VCaP (cell line): ENCODE data around the gene SH3YL1.

Experiments used
- H3K27ac ChIP-seq: fragments of 450-650 bp; 2 replicates; pipeline ENCODE4 v1.5.1; 2017
- CTCF ChIP-seq: fragments of 450-650 bp; conservative IDR thresholded peaks from 2 replicates; pipeline ENCODE4 v1.5.1; 2017; ENCODE audit warnings: mild to moderate bottlenecking, moderate library complexity

SH3YL1 gene

GRCh38 chr2:201648-202433 is 62.0 kb downstream of the SH3YL1 start:
- TF ChIP-seq CTCF = no peak
- H3K27ac ChIP-seq = no peak overlapping the region

- TF ChIP-seq CTCF = no peak
- no peak overlapping the region for H3K27ac ChIP-seq
These were observed 64.5 kb downstream of the SH3YL1 start for GRCh38 chr2:199041-199966.

- no peak overlapping the region for H3K27ac ChIP-seq
- TF ChIP-seq CTCF = no peak
These were observed 67.4 kb downstream of the SH3YL1 start for GRCh38 chr2:196406-196805.

- TF ChIP-seq CTCF = no peak
- H3K27ac ChIP-seq = no peak overlapping the region
These were observed 67.9 kb downstream of the SH3YL1 start for GRCh38 chr2:195932-196331.

GRCh38 chr2:193141-193671 is 70.6 kb downstream of the SH3YL1 start:
- TF ChIP-seq CTCF = no peak
- no peak overlapping the region for H3K27ac ChIP-seq

- H3K27ac ChIP-seq = no peak overlapping the region
- TF ChIP-seq CTCF = no peak
These were observed 72.3 kb downstream of the SH3YL1 start for GRCh38 chr2:191311-192190.
